Keratinocyte (primary cell): Measurements from ENCODE around the gene DSCAML1. TPM values are rescaled to one million over a fixed set of nuclear protein-coding genes. Genes with fewer than 3 reads are reported as not detected.

Experiments
- DNase-seq: peaks from one replicate; pipeline ENCODE4 v3.0.0-alpha.2; 2011; ENCODE audit warnings: low read depth, missing footprints, low spot score
- FAIRE-seq: peaks from 2 replicates; lab custom pipeline; 2011; peaks lifted over from hg19 to GRCh38; lab: Jason Lieb, UNC
- H2AFZ ChIP-seq: 2 replicates; pipeline ENCODE4 v1.6.0; 2012; ENCODE audit warnings: low read length, control low read depth, inconsistent platforms; ENCODE audit not compliant: control insufficient read depth
- H3K27ac ChIP-seq: 2 replicates; pipeline ENCODE4 v1.5.1; 2011; ENCODE audit warnings: low read length; ENCODE audit not compliant: control insufficient read depth, insufficient read depth
- H3K27me3 ChIP-seq: 3 replicates; pipeline ENCODE4 v1.6.0; 2011; ENCODE audit warnings: low read length; ENCODE audit not compliant: control insufficient read depth, insufficient read depth; ENCODE audit errors: extremely low read depth
- H3K36me3 ChIP-seq, 2 experiments: 2 replicates in 1 of 2; 3 replicates in 1 of 2; pipeline ENCODE4 v1.5.1; 2011; ENCODE audit warnings: low read length in 2 of 2, mild to moderate bottlenecking in 1 of 2; ENCODE audit not compliant: control insufficient read depth in 2 of 2, insufficient read depth in 2 of 2; ENCODE audit errors: extremely low read depth in 1 of 2
- H3K4me1 ChIP-seq: 3 replicates; pipeline ENCODE4 v1.5.1; 2011; ENCODE audit warnings: low read length; ENCODE audit not compliant: control insufficient read depth, insufficient read depth; ENCODE audit errors: extremely low read depth
- H3K4me2 ChIP-seq: 3 replicates; pipeline ENCODE4 v1.6.0; 2011; ENCODE audit warnings: low read depth, low read length; ENCODE audit not compliant: control insufficient read depth, insufficient read depth; ENCODE audit errors: extremely low read depth
- H3K4me3 ChIP-seq, 3 experiments: fragments of 200-600 bp in 1 of 3; sonication (generic) in 1 of 3; 2 replicates in 2 of 3; 3 replicates in 1 of 3; pipeline ENCODE4 v1.5.1; 2011 to 2016; ENCODE audit warnings: low read length in 3 of 3, mild to moderate bottlenecking in 3 of 3, control low read depth in 2 of 3, inconsistent platforms in 1 of 3, low read depth in 1 of 3, mixed read lengths in 1 of 3, mixed run types in 1 of 3, moderate library complexity in 1 of 3; ENCODE audit not compliant: control insufficient read depth in 2 of 3, insufficient read depth in 2 of 3; ENCODE audit errors: extremely low read depth in 1 of 3
- H3K79me2 ChIP-seq: 2 replicates; pipeline ENCODE4 v1.6.0; 2012; ENCODE audit warnings: low read length; ENCODE audit not compliant: control insufficient read depth, insufficient read depth
- H3K9ac ChIP-seq: 3 replicates; pipeline ENCODE4 v1.6.0; 2011; ENCODE audit warnings: low read length; ENCODE audit not compliant: control insufficient read depth, insufficient read depth; ENCODE audit errors: extremely low read depth
- H3K9me1 ChIP-seq: 3 replicates; pipeline ENCODE4 v1.6.0; 2011; ENCODE audit warnings: low read length; ENCODE audit not compliant: control insufficient read depth, insufficient read depth; ENCODE audit errors: extremely low read depth
- H3K9me3 ChIP-seq: 2 replicates; pipeline ENCODE4 v1.5.1; 2012; ENCODE audit warnings: low read depth, low read length; ENCODE audit not compliant: control insufficient read depth
- H4K20me1 ChIP-seq: 3 replicates; pipeline ENCODE4 v1.6.0; 2011; ENCODE audit warnings: low read length; ENCODE audit not compliant: control insufficient read depth, insufficient read depth; ENCODE audit errors: extremely low read depth
- CTCF ChIP-seq, 3 experiments: IDR thresholded peaks in 1 of 3; conservative IDR thresholded peaks in 1 of 3; optimal IDR thresholded peaks in 1 of 3; 2 replicates in 2 of 3; 3 replicates in 1 of 3; pipeline versions ENCODE3 to v1.5.1; 2011; ENCODE audit warnings: low read length in 3 of 3, mild to moderate bottlenecking in 3 of 3, moderate library complexity in 2 of 3, control low read depth in 1 of 3, inconsistent platforms in 1 of 3; ENCODE audit not compliant: insufficient read depth in 2 of 3; ENCODE audit errors: extremely low read depth in 1 of 3
- EZH2 ChIP-seq: IDR thresholded peaks from one replicate; pipeline ENCODE4 v1.6.1; 2012; ENCODE audit warnings: inconsistent platforms, mild to moderate bottlenecking, low read length, moderate library complexity
- dilution Hi-C: fragments of 300-500 bp; cut with MboI; formaldehyde crosslinking; loops from one replicate; pipeline ENCODE4 v1.7.0; 2020; ENCODE audit warnings: low sequenced_read_pairs; ENCODE audit not compliant: extremely low pct_ligation_motif_present
- polyA plus RNA-seq, 5 experiments: library from polyadenylated mRNA; depleted of rRNA in 3 of 5; stranded (reverse) in 3 of 5; stranded (forward) in 1 of 5; unstranded in 1 of 5; fragments of >200 nt; gene quantifications; 1 replicate in 1 of 5; 2 replicates in 3 of 5; 3 replicates in 1 of 5; pipeline versions ENCODE4 v1.2.1 to v1.2.3, GENCODE V29; 2011 to 2012; ENCODE audit warnings: missing spikeins in 2 of 5, low read depth in 1 of 5, low replicate concordance in 1 of 5

The DSCAML1 gene
- polyA plus RNA-seq, 1 donor (not counting 4 experiments of a cell fraction or from before 2014, with no cell fraction given), result not detected

DNA sequence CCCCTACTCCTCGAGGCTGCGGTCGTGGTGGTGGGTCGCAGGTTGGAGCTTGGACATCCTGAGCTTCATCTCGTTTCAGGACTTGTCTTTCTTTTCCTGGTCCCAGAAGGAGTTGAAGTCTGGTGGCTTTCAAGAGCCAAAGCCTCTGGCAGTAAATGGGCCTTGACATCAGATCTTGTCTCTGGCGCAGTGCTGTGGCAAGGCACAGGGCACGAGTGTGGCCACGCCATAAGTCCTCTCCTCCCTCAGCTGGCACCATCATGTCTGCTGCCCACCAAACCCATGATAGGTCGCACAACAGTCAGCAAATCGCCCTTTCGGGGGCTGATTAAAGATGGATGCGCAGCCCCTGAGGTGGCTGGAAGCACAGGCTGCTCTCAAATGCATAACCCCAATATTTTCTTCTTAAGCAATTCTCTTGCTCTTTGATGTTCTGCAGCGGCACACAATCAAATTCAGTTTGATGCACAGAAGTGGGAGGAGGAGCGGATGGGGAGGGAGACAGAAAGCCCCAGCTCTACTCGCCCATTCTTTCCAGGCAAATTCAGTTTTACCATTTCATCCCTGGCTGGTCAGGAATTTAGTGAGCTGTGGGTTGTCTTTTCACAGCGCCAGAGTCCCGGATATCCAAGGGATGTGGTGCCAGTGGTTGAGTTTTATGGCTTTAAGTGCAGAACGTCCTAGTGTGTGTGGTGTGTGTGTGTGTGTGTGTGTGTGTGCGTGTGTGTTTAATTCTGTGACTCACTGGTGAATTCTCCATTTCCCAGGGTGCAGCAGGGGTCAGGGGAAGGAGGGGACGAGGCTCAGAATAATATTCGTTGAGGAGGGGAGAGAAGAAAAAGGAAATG is 162.0 kb downstream of the DSCAML1 start:
- TF ChIP-seq CTCF (optimal IDR thresholded peaks at IDR 0.05 in 1 of 3, IDR thresholded peaks at IDR 0.05 in 1 of 3, conservative IDR thresholded peaks at IDR 0.05 in 1 of 3; ENCODE audit: extremely low read depth in 1 of 3, insufficient read depth in 2 of 3, low read length in 3 of 3) (no peak), EZH2 (no peak)
- peaks cover 8% of the 10 kb centered on the region for H3K27me3 ChIP-seq
- H2AFZ ChIP-seq, result no peak overlapping the region
- FAIRE-seq (no peak), DNase-seq (no peak)
- no peaks in the 10 kb centered on the region for H3K36me3 ChIP-seq
- H3K9ac ChIP-seq, result no peak overlapping the region
- no peaks in the 10 kb centered on the region for H3K4me1 ChIP-seq
- no peak overlapping the region for H3K4me2 ChIP-seq
- dilution Hi-C loops, result no loop called here
- H3K4me3 ChIP-seq, result no peak overlapping the region
- no peaks in the 10 kb centered on the region for H3K9me3 ChIP-seq
- no peak overlapping the region for H3K27ac ChIP-seq
- no peaks in the 10 kb centered on the region for H4K20me1 ChIP-seq
- no peaks in the 10 kb centered on the region for H3K9me1 ChIP-seq
- H3K79me2 ChIP-seq, result no peaks in the 10 kb centered on the region

GRCh38 chr11:117633976-117634755 is 162.8 kb downstream of the DSCAML1 start:
- Histone ChIP-seq H3K27ac (no peak overlapping the region), H3K4me2 (no peak overlapping the region), H4K20me1 (no peaks in the 10 kb centered on the region), H3K79me2 (no peaks in the 10 kb centered on the region), H3K9ac (no peak overlapping the region), H2AFZ (no peak overlapping the region), H3K27me3 (peaks cover 8% of the 10 kb centered on the region), H3K4me1 (no peaks in the 10 kb centered on the region), H3K9me3 (no peaks in the 10 kb centered on the region), H3K9me1 (no peaks in the 10 kb centered on the region), H3K4me3 (no peak overlapping the region), H3K36me3 (no peaks in the 10 kb centered on the region)
- FAIRE-seq (no peak), DNase-seq (no peak)
- dilution Hi-C loops, result no loop called here
- TF ChIP-seq EZH2, result no peak
- TF ChIP-seq CTCF (optimal IDR thresholded peaks at IDR 0.05 in 1 of 3, IDR thresholded peaks at IDR 0.05 in 1 of 3, conservative IDR thresholded peaks at IDR 0.05 in 1 of 3; ENCODE audit: extremely low read depth in 1 of 3, insufficient read depth in 2 of 3, low read length in 3 of 3), result no peak
